ENCODE measurements around the gene SNX5.
"Not testable (repeated sequence)": the region's sequence is repeated elsewhere in the genome, so short reads cannot be mapped to it uniquely, and the experiment has no call there.

Gene SNX5

GRCh38 chr20:17964073-17964472 is 4.5 kb downstream of the SNX5 start:
- Histone ChIP-seq H3K36me3 (ENCODE audit: control insufficient read depth, insufficient read depth, low read length) (no peaks in the 10 kb centered on the region), H3K4me1 (ENCODE audit: control insufficient read depth, insufficient read depth, low read length) (peaks cover 20% of the 10 kb centered on the region), H3K27me3 (ENCODE audit: control insufficient read depth, insufficient read depth, low read length) (no peaks in the 10 kb centered on the region), H3K9ac (ENCODE audit: low read length) (no peak overlapping the region), H3K27ac (ENCODE audit: low read depth, low read length) (no peak overlapping the region), H3K4me3 (ENCODE audit: low read length) (no peak overlapping the region)

- H3K9ac ChIP-seq (ENCODE audit: low read length): no peak overlapping the region
- no peaks in the 10 kb centered on the region for H3K36me3 ChIP-seq (ENCODE audit: control insufficient read depth, insufficient read depth, low read length)
- H3K27ac ChIP-seq (ENCODE audit: low read depth, low read length): no peak overlapping the region
- peaks cover 25% of the 10 kb centered on the region for H3K4me1 ChIP-seq (ENCODE audit: control insufficient read depth, insufficient read depth, low read length)
- H3K4me3 ChIP-seq (ENCODE audit: low read length): no peak overlapping the region
- no peaks in the 10 kb centered on the region for H3K27me3 ChIP-seq (ENCODE audit: control insufficient read depth, insufficient read depth, low read length)
Observed at GRCh38 chr20:17963114-17963897, 5.3 kb downstream of the SNX5 start.

GRCh38 chr20:17961587-17961940 is 7.0 kb downstream of the SNX5 start:
- no peak overlapping the region for H3K9ac ChIP-seq (ENCODE audit: low read length)
- H3K27ac ChIP-seq (ENCODE audit: low read depth, low read length): peak overlapping the region; percentile 63
- H3K36me3 ChIP-seq (ENCODE audit: control insufficient read depth, insufficient read depth, low read length): no peaks in the 10 kb centered on the region
- peaks cover 28% of the 10 kb centered on the region for H3K4me1 ChIP-seq (ENCODE audit: control insufficient read depth, insufficient read depth, low read length)
- no peak overlapping the region for H3K4me3 ChIP-seq (ENCODE audit: low read length)
- H3K27me3 ChIP-seq (ENCODE audit: control insufficient read depth, insufficient read depth, low read length): no peaks in the 10 kb centered on the region

GRCh38 chr20:17960927-17961586 is 7.5 kb downstream of the SNX5 start:
- Histone ChIP-seq H3K9ac (ENCODE audit: low read length) (no peak overlapping the region), H3K4me3 (ENCODE audit: low read length) (no peak overlapping the region)

GRCh38 chr20:17960400-17960885 is 8.2 kb downstream of the SNX5 start:
- H3K4me3 ChIP-seq (ENCODE audit: low read length); H3K36me3 ChIP-seq (ENCODE audit: control insufficient read depth, insufficient read depth, low read length); H3K9ac ChIP-seq (ENCODE audit: low read length); H3K27me3 ChIP-seq (ENCODE audit: control insufficient read depth, insufficient read depth, low read length): not testable (repeated sequence)
- Histone ChIP-seq H3K27ac (ENCODE audit: low read depth, low read length) (peak overlapping the region; percentile 63), H3K4me1 (ENCODE audit: control insufficient read depth, insufficient read depth, low read length) (peaks cover 26% of the 10 kb centered on the region)

More at GRCh38 chr20:17960927-17961586, 7.5 kb downstream of the SNX5 start:
- H3K27me3 ChIP-seq (ENCODE audit: control insufficient read depth, insufficient read depth, low read length): no peaks in the 10 kb centered on the region
- H3K36me3 ChIP-seq (ENCODE audit: control insufficient read depth, insufficient read depth, low read length): no peaks in the 10 kb centered on the region
- H3K4me1 ChIP-seq (ENCODE audit: control insufficient read depth, insufficient read depth, low read length): peaks cover 26% of the 10 kb centered on the region
- H3K27ac ChIP-seq (ENCODE audit: low read depth, low read length): peak overlapping the region; percentile 63

GRCh38 chr20:17959257-17959627 is 9.4 kb downstream of the SNX5 start:
- no peak overlapping the region for H3K9ac ChIP-seq (ENCODE audit: low read length)
- peaks cover 4% of the 10 kb centered on the region for H3K36me3 ChIP-seq (ENCODE audit: control insufficient read depth, insufficient read depth, low read length)
- H3K27ac ChIP-seq (ENCODE audit: low read depth, low read length): no peak overlapping the region
- H3K27me3 ChIP-seq (ENCODE audit: control insufficient read depth, insufficient read depth, low read length): no peaks in the 10 kb centered on the region
- no peak overlapping the region for H3K4me3 ChIP-seq (ENCODE audit: low read length)
- H3K4me1 ChIP-seq (ENCODE audit: control insufficient read depth, insufficient read depth, low read length): peaks cover 26% of the 10 kb centered on the region

- Histone ChIP-seq H3K36me3 (ENCODE audit: control insufficient read depth, insufficient read depth, low read length) (peaks cover 8% of the 10 kb centered on the region), H3K9ac (ENCODE audit: low read length) (no peak overlapping the region), H3K27me3 (ENCODE audit: control insufficient read depth, insufficient read depth, low read length) (no peaks in the 10 kb centered on the region), H3K4me3 (ENCODE audit: low read length) (no peak overlapping the region), H3K4me1 (ENCODE audit: control insufficient read depth, insufficient read depth, low read length) (peaks cover 26% of the 10 kb centered on the region), H3K27ac (ENCODE audit: low read depth, low read length) (peak overlapping the region; percentile 10)
Observed at GRCh38 chr20:17958373-17959256, 10.0 kb downstream of the SNX5 start.

- H3K9ac ChIP-seq (ENCODE audit: low read length): no peak overlapping the region
- peaks cover 15% of the 10 kb centered on the region for H3K36me3 ChIP-seq (ENCODE audit: control insufficient read depth, insufficient read depth, low read length)
- H3K27me3 ChIP-seq (ENCODE audit: control insufficient read depth, insufficient read depth, low read length): no peaks in the 10 kb centered on the region
- peak overlapping the region; percentile 2 for H3K27ac ChIP-seq (ENCODE audit: low read depth, low read length)
- H3K4me3 ChIP-seq (ENCODE audit: low read length): no peak overlapping the region
- H3K4me1 ChIP-seq (ENCODE audit: control insufficient read depth, insufficient read depth, low read length): peaks cover 26% of the 10 kb centered on the region
Observed at GRCh38 chr20:17957505-17958363, 10.9 kb downstream of the SNX5 start.

GRCh38 chr20:17956099-17956685 is 12.4 kb downstream of the SNX5 start:
- Histone ChIP-seq H3K9ac (ENCODE audit: low read length) (no peak overlapping the region), H3K4me3 (ENCODE audit: low read length) (no peak overlapping the region), H3K27me3 (ENCODE audit: control insufficient read depth, insufficient read depth, low read length) (no peaks in the 10 kb centered on the region), H3K4me1 (ENCODE audit: control insufficient read depth, insufficient read depth, low read length) (peaks cover 19% of the 10 kb centered on the region), H3K36me3 (ENCODE audit: control insufficient read depth, insufficient read depth, low read length) (peaks cover 19% of the 10 kb centered on the region), H3K27ac (ENCODE audit: low read depth, low read length) (no peak overlapping the region)

GRCh38 chr20:17955302-17955701 is 13.3 kb downstream of the SNX5 start:
- Histone ChIP-seq H3K27me3 (ENCODE audit: control insufficient read depth, insufficient read depth, low read length) (no peaks in the 10 kb centered on the region), H3K27ac (ENCODE audit: low read depth, low read length) (no peak overlapping the region), H3K4me1 (ENCODE audit: control insufficient read depth, insufficient read depth, low read length) (peaks cover 15% of the 10 kb centered on the region), H3K36me3 (ENCODE audit: control insufficient read depth, insufficient read depth, low read length) (peaks cover 27% of the 10 kb centered on the region), H3K9ac (ENCODE audit: low read length) (no peak overlapping the region), H3K4me3 (ENCODE audit: low read length) (no peak overlapping the region)

GRCh38 chr20:17953935-17954334 is 14.7 kb downstream of the SNX5 start:
- H3K4me3 ChIP-seq (ENCODE audit: low read length): no peak overlapping the region
- no peak overlapping the region for H3K9ac ChIP-seq (ENCODE audit: low read length)
- peaks cover 32% of the 10 kb centered on the region for H3K36me3 ChIP-seq (ENCODE audit: control insufficient read depth, insufficient read depth, low read length)
- no peaks in the 10 kb centered on the region for H3K27me3 ChIP-seq (ENCODE audit: control insufficient read depth, insufficient read depth, low read length)
- no peak overlapping the region for H3K27ac ChIP-seq (ENCODE audit: low read depth, low read length)
- H3K4me1 ChIP-seq (ENCODE audit: control insufficient read depth, insufficient read depth, low read length): peaks cover 13% of the 10 kb centered on the region
